Measurements from ENCODE around the gene HOXA1. TPM values are rescaled to one million over a fixed set of nuclear protein-coding genes. Genes with fewer than 3 reads are reported as not detected.

HOXA1 gene
- total RNA-seq, 1 donor from 2014 or later: not detected

DNA sequence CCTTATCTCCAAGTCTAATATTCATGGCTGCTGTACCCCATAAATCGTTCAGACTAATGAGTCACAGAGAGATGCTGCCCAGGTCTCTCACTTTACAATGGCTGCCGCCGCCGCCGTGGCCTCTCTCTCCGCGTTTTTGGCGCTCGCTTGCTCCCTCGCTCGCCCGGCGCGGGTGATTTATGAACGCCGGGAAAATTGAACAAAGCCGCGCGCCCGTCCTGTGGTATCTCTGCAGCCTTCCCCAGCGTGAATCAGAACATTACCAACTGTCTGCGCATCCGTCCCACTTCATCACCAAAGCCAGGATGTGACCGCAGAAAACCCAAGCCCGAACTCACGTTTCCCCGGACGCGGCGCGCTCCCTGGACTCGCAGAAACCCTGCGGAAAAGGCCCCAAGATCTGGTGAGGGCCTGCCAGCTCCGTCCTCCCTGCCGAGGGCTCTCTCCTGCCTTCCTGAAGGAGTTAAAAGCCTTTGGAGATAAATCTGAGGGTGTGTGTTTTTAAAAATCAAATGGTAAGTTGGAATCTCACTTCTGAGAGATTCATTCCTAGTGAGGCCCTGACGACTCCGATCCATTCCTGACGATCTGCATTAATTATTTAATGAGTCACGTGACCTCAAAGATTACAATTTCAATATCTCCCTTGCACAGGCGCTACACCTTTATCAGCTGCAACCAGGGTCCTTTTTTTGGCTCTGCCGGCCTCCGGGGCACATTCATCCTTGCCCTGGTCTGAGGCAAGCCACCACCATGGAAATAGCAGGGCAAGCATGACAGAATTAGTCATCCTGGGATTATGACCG lies 28.5 kb upstream of the HOXA1 start:
- Mint-ChIP-seq H3K4me1 (ENCODE audit: low read depth, unreplicated experiment) (no peaks in the 10 kb centered on the region), H3K27me3 (ENCODE audit: unreplicated experiment) (peaks cover 37% of the 10 kb centered on the region), H3K9me3 (ENCODE audit: unreplicated experiment) (peaks cover 10% of the 10 kb centered on the region), H3K36me3 (ENCODE audit: unreplicated experiment) (no peaks in the 10 kb centered on the region), H3K4me3 (ENCODE audit: unreplicated experiment) (no peak overlapping the region), H3K27ac (ENCODE audit: unreplicated experiment) (no peak overlapping the region)
- no peak for DNase-seq
- no peak for TF ChIP-seq CTCF (IDR thresholded peaks at IDR 0.05; ENCODE audit: partially characterized antibody, unreplicated experiment)

DNA sequence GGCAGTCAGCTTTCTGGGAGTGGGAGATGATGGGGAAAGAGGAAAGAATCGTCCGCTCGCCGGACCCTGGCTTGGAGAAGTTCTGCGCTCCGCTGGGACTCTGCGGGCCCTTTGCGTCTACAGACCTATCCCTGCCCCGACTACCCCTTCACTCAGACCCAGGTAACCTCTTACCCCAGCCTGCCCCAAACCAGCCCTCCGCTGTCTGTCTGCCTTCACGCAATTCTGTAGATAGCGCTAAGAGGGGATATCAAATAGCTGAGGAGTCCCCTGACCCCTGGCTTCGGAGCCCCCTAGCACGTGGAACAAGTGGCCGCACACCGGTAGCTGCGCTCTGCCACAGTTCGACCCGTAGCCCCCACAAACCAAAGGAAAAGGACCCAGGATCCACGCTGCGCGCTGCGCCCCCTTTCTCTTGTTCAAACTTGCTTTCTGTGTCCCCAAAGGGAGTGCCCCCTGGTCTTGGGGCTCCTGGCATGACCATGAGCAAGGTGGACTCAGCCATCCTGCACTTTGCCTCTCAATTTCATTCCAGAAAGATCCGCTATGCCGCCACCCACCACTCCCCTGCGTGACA lies 27.8 kb upstream of the HOXA1 start:
- Mint-ChIP-seq H3K4me3 (ENCODE audit: unreplicated experiment) (no peak overlapping the region), H3K4me1 (ENCODE audit: low read depth, unreplicated experiment) (no peaks in the 10 kb centered on the region), H3K27me3 (ENCODE audit: unreplicated experiment) (peaks cover 36% of the 10 kb centered on the region), H3K36me3 (ENCODE audit: unreplicated experiment) (no peaks in the 10 kb centered on the region), H3K27ac (ENCODE audit: unreplicated experiment) (no peak overlapping the region), H3K9me3 (ENCODE audit: unreplicated experiment) (peaks cover 12% of the 10 kb centered on the region)
- DNase-seq: no peak
- no peak for TF ChIP-seq CTCF (IDR thresholded peaks at IDR 0.05; ENCODE audit: partially characterized antibody, unreplicated experiment)

DNA sequence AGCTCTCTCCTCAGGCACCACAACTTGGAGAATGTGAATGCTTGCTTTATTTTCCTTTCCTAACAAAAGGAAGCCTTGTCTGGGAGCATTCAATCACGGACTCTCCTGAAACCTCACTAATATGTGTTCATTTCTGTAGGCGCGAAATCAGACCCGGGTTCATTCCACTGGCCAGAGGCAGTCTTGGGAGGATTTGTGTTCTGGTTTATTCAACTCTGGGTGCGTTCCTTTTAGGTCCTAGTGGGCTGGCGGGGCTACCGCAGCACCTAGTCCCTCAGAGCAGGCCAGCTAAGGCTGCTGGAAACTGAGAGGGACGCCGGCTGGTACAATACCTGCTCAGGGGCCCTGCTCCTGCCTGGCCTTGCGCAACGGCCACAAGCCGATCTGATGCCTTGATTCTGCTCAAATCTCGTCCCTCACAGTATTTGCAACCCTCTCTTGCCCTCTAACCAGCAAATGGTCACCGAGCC lies 27.2 kb upstream of the HOXA1 start:
- Mint-ChIP-seq H3K27me3 (ENCODE audit: unreplicated experiment) (peaks cover 40% of the 10 kb centered on the region), H3K27ac (ENCODE audit: unreplicated experiment) (no peak overlapping the region), H3K36me3 (ENCODE audit: unreplicated experiment) (no peaks in the 10 kb centered on the region), H3K9me3 (ENCODE audit: unreplicated experiment) (peaks cover 12% of the 10 kb centered on the region), H3K4me3 (ENCODE audit: unreplicated experiment) (no peak overlapping the region), H3K4me1 (ENCODE audit: low read depth, unreplicated experiment) (no peaks in the 10 kb centered on the region)
- TF ChIP-seq CTCF (IDR thresholded peaks at IDR 0.05; ENCODE audit: partially characterized antibody, unreplicated experiment): no peak
- no peak for DNase-seq

- Mint-ChIP-seq H3K36me3 (ENCODE audit: unreplicated experiment) (no peaks in the 10 kb centered on the region), H3K27ac (ENCODE audit: unreplicated experiment) (no peak overlapping the region), H3K4me1 (ENCODE audit: low read depth, unreplicated experiment) (no peaks in the 10 kb centered on the region), H3K27me3 (ENCODE audit: unreplicated experiment) (peaks cover 47% of the 10 kb centered on the region), H3K9me3 (ENCODE audit: unreplicated experiment) (peaks cover 12% of the 10 kb centered on the region), H3K4me3 (ENCODE audit: unreplicated experiment) (no peak overlapping the region)
- no peak for DNase-seq
- TF ChIP-seq CTCF (IDR thresholded peaks at IDR 0.05; ENCODE audit: partially characterized antibody, unreplicated experiment): no peak
Observed at GRCh38 chr7:27122077-27122910, 26.5 kb upstream of the HOXA1 start.

Data from glutamatergic neuron (in vitro differentiated cells).